Fibroblast of the conjunctiva (primary cell): Measurements from ENCODE around the gene GABRB1.

ENCODE experiments used
- DNase-seq: peaks from one replicate; pipeline ENCODE4 v3.0.0-alpha.2; 2010; ENCODE audit warnings: low read depth

GABRB1 gene

DNA sequence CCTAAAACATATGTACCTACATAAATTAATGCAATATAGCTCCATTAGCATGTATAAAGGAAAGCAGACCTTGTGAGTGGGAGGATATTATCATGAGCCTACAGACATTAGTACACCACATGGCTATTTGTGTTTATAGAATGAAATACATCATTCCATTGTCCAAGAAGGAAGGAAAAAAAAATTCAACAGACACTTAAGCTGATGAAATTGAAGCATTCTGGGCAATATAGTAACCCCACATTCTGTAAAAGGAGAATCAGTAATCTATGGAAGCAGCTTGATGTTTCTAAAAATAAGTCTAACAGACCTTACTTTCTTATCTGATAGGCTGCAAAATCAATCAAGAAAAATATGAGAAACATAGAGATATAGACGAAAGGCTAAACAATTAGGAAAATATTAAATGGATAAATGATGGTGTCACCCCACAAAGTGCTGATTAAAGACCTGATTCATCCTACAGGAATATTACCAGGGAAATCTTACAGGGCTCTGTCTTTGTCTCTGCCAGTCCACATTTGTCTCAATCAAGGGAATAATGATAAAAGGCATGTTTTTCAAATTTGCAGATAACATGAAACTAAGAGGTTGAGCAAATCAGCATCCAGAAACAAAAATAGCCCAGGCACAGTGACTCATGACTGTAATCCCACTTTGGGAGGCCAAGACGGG is 355.3 kb downstream of the GABRB1 start:
- DNase-seq: no peak

DNA sequence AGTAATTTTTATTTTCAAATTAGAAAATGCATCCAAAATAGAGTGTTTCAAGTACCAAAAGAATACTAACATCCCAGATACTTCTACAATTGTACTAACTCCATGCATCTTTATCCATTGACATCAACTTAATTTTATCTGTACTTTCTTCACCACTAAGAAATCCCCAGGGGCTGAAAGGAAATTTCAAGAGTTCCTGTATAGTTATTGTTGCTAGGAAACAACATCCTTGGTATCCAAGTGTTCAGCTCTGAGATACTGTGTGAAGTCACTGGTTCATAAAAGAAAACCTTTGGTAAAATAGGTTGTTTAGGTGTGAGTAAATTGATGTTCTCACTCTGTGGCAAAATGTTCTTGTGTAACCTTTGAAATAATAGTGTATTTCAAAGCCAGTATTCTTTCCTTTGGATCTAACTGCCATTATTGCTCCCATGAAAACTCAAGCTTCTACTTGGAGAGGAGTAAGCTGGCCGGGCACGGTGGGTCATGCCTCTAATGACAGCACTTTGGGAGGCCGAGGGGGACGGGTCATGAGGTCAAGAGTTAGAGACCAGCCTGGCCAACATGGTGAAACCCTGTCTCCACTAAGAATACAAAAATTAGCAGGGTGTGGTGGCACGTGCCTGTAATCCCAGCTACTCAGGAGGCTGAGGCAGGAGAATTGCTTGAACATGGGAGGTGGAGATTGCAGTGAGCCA is 359.2 kb downstream of the GABRB1 start:
- DNase-seq: no peak

DNA sequence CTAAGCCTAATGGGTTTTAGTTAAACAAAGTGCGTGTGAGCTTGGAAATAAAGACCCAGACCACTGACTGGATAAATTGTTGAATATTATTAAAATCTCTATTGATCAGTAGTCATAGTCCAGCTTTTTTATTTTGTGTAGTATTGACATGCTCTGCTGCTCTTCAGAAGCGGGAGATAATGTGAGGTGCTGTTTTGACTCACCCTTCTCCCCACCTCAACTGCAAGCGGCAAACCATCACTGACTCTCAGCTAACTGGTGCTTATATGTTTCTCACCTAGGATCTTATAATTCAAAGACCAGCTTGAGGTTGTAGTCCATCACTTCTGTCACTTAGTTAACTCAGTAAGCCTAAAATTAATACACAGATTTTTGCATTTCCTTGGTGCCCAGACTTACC is 359.9 kb downstream of the GABRB1 start:
- no peak for DNase-seq

DNA sequence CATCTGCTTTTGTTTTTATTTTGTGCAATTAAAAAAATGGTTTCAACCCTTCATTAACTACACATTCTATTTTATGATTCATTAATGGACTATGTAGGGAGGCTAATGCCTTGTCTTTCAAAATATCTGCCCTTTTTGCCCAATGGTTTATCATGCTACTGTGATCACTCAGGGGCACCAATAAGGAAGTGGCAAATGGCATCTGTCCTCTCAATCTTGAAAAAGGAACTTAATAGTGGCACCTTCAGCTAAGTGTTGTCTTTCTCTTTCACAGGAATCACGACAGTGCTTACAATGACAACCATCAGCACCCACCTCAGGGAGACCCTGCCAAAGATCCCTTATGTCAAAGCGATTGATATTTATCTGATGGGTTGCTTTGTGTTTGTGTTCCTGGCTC is 375.0 kb downstream of the GABRB1 start:
- no peak for DNase-seq

DNA sequence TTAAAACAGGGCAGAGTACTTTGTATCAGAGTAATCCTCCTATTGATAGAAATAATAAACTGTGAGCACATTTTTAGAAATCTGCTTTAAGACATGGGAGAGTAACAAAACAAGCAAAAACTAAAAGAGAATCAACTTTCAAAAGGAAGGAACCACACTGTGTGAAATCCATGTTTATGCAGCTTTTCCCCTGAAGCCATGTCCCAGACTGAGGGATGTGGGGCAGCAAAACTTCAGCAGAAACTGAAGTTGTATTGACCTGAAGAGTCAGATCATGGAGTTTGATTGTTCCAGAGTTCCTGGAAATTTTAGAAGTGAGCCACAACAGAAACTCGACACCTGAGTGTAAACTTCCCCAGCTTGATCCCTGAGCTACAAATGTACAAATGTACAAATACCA is 378.9 kb downstream of the GABRB1 start:
- no peak for DNase-seq

DNA sequence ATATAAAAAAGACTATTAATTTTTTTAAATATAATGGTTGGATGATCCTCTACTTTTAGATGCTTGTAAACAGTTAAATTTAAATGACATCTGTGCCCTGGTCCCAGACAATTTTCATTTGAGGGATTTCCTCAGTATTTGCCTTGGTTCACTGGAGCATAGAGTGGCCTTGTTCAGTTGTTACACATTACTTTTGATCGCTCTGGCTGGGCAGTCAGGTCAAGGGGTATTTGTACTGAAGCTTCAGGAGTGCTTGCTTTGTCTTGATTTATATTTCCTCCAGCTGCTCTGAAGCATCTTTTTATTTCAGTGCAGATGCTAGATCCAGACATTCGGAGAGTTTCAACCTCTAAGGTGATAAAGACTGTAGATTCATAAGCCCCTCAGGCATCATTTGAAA is 382.2 kb downstream of the GABRB1 start:
- DNase-seq: no peak

DNA sequence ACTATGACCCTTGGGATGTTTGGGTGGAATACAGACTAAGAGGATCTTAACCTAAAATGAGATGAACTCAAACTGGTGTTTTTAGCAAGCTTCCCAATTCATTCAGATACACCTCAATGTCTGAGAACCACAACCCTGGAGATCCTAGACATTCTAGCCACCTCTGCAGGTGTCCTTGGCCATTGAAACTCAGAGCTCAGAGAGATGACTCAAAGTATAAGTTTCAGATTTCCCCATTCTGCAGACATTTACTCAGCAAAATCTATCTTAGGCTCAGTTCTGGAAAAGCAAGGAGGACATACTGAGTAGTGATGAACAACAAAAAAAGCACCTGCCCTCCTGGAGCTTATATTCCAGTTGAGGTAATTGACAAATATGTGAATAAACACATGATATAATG is 384.4 kb downstream of the GABRB1 start:
- DNase-seq: no peak

DNA sequence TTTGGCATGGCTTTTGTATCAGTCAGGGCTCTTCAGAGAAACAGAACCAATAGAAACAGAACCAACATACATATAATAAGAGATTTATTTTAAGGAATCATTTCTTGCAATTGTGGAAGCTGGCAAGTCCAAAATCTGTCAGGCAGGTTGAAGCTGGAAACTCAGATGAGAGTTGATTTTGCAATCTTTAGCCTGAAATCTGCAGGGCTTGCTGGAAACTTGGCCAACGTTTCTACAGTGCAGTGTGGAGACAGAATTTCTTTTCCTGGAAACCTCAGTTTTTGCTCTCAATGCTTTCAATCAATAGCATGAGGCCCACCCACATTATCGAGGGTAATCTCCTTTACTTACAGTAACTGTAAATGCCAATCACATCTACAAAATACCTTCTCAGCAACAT is 386.8 kb downstream of the GABRB1 start:
- no peak for DNase-seq

DNA sequence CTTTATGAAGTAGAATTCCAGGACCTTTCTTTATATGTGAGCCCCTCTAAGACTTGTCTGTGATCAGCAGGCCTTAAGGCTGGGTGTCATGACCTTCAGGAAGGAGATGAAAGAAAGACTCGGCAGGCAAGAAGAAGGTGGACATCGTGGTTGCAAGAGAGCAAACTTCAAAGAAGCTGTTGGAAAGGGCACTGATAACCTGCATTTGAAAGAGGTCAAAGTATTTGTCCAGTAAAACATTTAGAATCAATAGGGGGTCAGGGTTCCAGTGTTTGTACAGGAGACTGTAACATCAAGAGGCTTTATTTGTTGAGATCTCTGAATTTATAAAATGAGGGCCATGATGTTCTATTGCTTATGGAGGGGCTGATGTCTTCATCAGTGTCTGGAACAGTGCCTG is 387.9 kb downstream of the GABRB1 start:
- DNase-seq: no peak

DNA sequence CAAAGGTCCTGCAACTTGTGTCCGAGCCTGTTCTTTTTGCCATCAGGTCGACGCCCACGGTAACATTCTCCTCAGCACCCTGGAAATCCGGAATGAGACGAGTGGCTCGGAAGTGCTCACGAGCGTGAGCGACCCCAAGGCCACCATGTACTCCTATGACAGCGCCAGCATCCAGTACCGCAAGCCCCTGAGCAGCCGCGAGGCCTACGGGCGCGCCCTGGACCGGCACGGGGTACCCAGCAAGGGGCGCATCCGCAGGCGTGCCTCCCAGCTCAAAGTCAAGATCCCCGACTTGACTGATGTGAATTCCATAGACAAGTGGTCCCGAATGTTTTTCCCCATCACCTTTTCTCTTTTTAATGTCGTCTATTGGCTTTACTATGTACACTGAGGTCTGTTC is 394.3 kb downstream of the GABRB1 start:
- DNase-seq: no peak

DNA sequence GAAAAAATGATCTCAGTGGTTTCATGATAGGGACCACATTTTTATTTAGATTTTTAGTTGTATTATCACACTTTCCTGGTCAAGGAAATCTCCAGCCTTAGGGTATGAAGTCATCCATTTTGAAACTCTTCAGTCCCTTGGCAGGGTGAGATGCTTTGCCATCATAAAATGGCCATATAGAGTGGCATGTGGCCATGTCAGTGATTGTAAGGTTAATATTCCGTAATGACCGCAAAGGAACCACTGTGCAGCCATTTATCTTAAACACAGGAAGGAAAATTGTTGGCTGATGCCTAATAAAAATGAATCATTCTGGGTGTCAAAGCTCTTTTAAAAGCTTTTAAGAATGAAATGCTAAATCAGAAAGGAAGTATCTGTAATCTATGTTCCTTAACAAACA is 396.6 kb downstream of the GABRB1 start:
- DNase-seq: no peak

DNA sequence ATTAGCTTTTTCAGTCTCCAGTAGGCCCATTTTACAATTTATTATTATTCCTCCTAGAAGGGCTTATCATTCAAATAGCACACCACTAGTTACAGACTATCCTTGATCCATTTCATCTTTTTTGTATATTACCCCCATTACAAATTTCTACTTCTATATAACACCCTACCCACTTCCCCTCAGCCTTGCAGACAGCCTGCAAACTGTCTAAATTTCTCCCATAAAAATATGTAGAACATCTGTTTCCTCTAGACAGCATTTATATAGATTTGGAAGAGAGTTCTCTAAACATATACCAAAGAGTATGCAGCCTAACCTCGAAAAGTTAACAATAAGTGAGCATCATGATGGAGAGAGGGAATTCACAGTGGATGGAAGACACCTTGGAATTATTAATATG is 401.4 kb downstream of the GABRB1 start:
- DNase-seq: no peak

DNA sequence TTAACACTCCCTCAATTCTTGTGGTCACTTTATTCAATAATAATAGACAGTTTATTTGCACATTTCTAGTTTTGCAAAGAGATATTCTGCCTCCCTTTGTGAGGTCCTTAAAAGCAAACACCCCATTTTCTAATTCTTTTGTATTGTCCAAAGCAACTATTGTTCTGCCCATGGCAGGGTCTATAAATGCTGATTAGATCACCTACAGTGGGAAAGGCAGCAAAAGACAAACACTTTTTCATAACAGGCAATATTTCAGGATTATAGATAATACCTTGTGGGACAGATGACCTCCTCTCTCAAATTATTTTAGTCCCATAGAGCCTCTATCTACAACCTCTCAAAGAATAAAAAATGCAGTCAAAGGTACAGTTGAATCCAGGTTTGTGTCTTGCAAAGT is 403.6 kb downstream of the GABRB1 start:
- no peak for DNase-seq

DNA sequence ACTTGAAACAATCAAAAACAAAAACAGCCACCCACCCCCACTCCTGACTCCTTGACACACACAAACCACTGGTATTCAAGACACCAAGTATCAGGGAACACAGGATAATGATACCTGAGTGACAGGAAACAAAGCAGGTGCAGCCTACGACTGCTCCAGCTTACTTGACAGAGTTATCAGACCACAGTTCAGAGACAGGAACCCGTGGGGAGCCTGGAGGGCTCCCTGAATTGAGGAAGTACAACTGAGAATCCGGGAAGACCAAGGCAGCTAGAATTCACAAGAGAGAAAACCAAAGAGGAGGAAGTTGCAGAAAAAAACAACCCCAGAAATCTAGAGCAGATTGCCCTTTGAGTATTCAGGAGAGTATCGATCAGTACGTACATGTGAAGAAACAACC is 411.6 kb downstream of the GABRB1 start:
- DNase-seq: no peak

DNA sequence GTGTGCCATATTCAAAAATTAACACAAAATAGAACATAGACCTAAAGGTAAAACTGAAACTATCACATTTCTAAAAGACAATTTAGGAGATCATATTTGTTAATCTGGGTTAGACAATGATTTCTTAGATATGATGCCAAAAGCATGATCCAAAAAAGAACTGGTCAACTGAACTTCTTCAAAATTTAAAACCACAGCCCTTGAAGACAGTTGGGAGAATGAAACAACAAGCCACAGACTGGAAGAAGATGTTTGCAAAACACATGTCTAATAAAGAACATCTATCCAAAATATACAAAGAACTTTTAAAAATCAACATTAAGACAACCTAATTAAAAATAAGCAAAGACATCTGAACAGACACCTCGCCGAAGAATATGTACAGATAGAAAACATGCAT is 412.7 kb downstream of the GABRB1 start:
- DNase-seq: no peak

DNA sequence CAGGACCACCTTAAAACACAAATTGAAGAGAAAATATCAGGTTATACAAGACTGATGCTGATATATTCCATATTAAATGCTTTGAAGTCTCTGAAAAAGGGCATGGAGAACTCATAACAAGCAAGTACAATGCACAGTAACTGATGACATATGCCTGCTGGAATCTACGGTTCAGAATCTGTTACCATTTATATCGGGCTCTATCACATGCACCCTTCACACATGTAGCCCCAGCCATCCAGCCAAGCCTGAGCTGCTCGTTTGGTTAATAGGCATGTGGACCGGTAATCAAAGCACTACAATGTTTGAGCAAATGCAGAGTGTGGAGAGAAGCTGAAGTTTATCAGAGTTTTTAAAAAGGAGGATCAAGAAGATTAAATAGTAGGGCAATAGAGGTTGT is 420.3 kb downstream of the GABRB1 start:
- DNase-seq: peak; percentile 22

DNA sequence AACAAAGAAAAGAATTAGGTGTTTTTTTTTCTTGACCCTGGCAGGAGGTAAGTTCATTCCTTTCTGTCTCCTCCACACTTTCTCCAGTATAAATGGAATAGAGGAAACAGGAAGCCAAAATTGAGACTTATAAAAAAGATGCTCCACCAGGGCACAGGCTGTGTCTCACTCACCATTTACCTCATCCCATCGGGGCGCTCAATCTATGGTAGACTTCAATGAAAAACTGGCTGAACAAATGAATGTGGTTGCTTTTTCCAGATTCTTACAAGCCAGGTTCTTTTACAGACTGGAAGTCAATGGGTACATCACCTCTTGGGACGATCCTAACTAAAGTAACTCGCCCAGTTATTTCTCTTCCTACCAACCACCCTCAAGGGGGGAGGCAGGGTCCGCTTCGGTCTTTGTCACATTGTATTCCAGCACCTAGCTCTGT is 431.4 kb downstream of the GABRB1 start:
- no peak for DNase-seq

DNA sequence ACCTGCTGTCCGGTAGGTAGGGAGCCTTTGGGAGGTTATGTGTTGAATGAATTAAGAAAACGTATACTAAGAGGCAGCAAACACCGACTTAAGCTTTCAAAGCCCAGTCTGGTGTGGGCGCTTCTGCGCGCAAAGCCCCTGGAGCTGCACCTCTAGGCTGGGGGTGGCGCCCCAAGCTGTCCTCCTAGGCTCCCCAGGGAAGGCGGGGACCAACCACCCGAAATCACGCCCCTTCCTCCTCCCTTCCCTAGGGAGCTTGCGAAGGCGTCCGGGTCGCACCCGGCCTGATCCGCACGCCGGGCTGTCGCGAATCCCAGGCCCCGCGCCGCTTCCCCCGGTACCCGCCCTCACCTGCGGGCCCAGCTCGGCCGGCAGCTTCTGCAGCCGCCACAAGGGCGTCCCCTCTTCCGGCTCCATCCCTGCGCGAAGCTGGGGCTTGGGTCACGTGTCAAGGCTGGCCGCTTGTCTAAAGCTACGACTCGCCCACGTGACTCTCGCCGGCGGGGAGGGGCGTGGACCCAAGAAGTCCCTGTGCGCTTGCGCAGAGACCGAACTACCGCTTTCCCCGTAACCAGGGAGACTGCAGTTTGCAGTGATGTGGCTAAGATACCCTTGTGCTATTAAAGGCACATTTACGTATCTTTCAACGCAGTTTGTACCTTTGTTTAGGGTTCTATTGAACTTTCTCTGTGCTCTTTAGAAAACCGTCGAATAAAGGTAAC is 432.0 kb downstream of the GABRB1 start, which contains the start of gene COMMD8:
Gene COMMD8 (minus strand): TSS at position 468 of the 722 bp plus-strand sequence. CDS start 51 bp downstream, at position 417.
- DNase-seq: peak; percentile 95

DNA sequence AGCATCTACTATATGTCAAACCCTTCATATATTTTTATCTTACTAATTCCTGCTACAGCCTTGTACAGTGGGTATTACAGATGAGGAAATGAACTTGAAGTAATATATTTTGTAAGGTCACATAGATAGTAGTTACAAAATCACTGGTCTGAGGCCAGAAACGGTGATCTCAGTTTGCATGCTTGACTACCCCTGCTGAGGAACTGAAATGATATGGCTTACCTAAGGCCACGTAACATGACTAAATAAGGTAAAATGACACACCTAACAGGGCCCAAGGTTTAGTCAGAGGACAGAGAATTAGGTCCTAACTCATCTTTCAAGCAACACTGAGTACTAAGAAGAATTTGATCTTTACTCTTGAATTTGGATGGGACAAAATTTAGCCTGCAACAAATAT is 433.6 kb downstream of the GABRB1 start:
- DNase-seq: no peak

DNA sequence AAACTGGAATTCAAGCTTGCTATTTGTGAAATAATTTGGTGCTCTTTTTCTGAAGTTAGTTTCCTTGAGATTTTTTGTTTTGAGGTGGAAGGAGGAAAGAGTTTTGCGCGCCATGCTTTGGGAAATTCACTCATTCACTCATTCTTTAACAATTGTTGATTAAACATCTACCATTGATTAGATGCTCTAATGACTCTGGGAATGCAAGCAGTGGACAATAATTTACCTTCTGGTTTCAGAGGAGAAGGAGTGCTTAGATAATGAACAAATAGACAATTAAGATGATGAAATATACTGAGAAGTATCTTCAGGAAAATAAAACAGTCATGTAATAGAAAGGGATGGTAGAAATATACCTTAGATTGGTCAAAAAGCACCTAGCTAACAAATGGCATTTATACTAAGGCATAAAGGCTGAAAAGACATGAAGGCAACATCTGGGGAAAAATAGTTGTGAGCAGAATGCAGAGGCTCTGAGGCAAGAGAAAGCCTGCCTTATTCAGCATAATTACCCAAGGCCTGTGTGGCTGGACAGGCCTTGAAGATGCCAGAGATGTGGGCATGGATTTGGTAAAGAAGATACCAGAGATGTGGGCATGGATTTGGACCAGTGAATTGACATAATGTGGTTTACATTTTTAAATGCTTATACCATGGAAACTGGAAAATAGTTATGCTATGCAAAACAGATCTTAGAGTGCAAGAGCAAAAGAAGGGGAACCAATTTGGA is 434.9 kb downstream of the GABRB1 start:
- no peak for DNase-seq

DNA sequence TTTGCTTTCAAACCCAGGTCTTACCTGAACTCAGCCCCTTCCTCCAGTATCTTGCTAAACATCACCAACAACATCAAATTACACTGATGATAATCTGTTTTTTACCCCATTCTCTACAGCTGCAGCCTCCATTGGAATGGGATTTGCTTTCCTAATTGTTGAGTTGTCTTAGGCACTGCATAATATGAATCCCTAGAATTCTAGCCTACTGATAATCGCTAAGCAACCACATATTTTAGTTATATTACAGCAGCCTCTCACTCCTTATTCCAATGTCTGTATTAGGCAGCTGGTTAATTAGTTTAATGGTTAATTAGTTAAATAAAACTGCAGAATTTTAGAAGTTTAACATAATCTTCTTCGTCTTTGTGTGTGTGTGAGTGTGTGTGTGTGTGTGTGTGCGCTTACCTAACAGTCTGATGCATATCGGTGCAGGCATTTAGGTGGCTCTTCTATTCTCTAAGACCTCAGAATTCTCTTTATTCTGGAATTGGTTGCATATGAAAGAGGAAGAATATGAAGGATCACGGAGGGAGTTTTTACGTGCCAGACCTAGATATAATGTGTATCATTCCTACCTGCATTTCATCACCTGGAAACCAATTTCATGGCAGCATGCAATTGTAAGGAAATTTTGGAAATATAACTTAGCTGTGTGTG is 437.5 kb downstream of the GABRB1 start:
- DNase-seq: no peak

DNA sequence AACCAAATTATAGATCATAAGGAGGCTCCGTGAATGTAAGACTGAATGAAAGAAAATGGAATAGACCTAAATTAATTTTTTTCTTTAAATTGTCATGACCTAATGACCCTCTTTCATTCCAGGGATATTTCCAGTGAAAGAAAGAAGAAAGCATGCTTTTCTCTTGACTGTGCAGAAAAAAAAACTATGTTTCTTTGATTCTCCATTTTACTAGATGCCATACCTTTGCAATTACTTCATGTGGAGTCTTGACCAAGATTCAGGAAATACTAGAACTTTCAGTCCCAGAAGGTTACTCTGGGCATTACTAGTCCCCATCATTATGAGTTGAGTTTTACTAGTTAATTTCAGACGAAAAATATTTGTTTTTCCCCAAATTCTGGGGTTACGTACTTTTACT is 438.6 kb downstream of the GABRB1 start:
- DNase-seq: no peak
